ENCODE results near the gene PXMP2. TPM values are rescaled to one million over a fixed set of nuclear protein-coding genes. Genes with fewer than 3 reads are reported as not detected.

The PXMP2 gene
- total RNA-seq, 1 donor from 2014 or later: 15.0 TPM

GRCh38 chr12:132641811-132642650 is 45.4 kb upstream of the PXMP2 start:
- TF ChIP-seq, protein P1, sequence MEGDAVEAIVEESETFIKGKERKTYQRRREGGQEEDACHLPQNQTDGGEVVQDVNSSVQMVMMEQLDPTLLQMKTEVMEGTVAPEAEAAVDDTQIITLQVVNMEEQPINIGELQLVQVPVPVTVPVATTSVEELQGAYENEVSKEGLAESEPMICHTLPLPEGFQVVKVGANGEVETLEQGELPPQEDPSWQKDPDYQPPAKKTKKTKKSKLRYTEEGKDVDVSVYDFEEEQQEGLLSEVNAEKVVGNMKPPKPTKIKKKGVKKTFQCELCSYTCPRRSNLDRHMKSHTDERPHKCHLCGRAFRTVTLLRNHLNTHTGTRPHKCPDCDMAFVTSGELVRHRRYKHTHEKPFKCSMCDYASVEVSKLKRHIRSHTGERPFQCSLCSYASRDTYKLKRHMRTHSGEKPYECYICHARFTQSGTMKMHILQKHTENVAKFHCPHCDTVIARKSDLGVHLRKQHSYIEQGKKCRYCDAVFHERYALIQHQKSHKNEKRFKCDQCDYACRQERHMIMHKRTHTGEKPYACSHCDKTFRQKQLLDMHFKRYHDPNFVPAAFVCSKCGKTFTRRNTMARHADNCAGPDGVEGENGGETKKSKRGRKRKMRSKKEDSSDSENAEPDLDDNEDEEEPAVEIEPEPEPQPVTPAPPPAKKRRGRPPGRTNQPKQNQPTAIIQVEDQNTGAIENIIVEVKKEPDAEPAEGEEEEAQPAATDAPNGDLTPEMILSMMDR (IDR thresholded peaks at IDR 0.05): no peak
- TF ChIP-seq POLR2A (IDR thresholded peaks at IDR 0.05): no peak
- no peak for TF ChIP-seq POLR2AphosphoS5 (IDR thresholded peaks at IDR 0.05; ENCODE audit: insufficient read depth in 1 of 2, low read depth in 1 of 2)

GRCh38 chr12:132642846-132643835 is 44.2 kb upstream of the PXMP2 start:
- Histone ChIP-seq H3K36me3 (peaks cover 0 to 44% of the 10 kb centered on the region in 2 donors), H3K27ac (no peak overlapping the region), H3K27me3 (no peaks in the 10 kb centered on the region), H3K9me3 (no peaks in the 10 kb centered on the region), H3K4me1 (no peaks in the 10 kb centered on the region), H3K4me3 (no peak overlapping the region)
- no peak for DNase-seq (ENCODE audit: extremely low spot score in 2 of 2)
- intact Hi-C loops (cut with DNase I): no loop called here
- TF ChIP-seq, protein P1 (IDR thresholded peaks at IDR 0.05): no peak
- TF ChIP-seq POLR2A (IDR thresholded peaks at IDR 0.05) (no peak), POLR2AphosphoS5 (IDR thresholded peaks at IDR 0.05; ENCODE audit: insufficient read depth in 1 of 2, low read depth in 1 of 2) (no peak)

More at GRCh38 chr12:132641811-132642650, 45.4 kb upstream of the PXMP2 start:
- intact Hi-C loops (cut with DNase I): no loop called here
- DNase-seq (ENCODE audit: extremely low spot score in 2 of 2): no peak
- Histone ChIP-seq H3K36me3 (peaks cover 0 to 46% of the 10 kb centered on the region in 2 donors), H3K27ac (no peak overlapping the region), H3K9me3 (no peaks in the 10 kb centered on the region), H3K4me1 (no peaks in the 10 kb centered on the region), H3K27me3 (no peaks in the 10 kb centered on the region), H3K4me3 (no peak overlapping the region)

DNA sequence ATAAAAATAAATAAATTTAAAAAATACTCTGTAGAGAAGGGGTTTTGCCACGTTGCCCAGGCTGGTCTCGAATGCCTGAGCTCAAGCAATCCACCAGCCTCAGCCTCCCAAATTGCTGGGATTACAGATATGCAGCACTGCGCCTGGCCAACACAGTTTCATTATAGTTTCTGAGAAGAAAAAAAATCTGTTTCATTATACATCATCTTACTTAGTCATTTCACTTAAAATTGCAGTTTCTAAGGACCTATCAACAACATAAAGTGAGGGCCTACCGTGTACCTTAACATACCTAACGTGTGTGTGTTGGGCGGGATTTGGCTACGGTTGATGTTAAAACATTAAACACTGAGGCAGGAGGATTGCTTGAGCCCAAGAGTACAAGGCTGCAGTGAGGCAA is 40.5 kb upstream of the PXMP2 start:
- intact Hi-C loops (cut with DNase I): no loop called here
- DNase-seq (ENCODE audit: extremely low spot score in 2 of 2): no peak
- no peaks in the 10 kb centered on the region for H3K27me3 ChIP-seq
- H3K9me3 ChIP-seq: no peaks in the 10 kb centered on the region
- no peaks in the 10 kb centered on the region for H3K4me1 ChIP-seq
- no peak overlapping the region for H3K27ac ChIP-seq
- no peak overlapping the region for H3K4me3 ChIP-seq
- peaks cover 0 to 52% of the 10 kb centered on the region in 2 donors for H3K36me3 ChIP-seq
- TF ChIP-seq POLR2A (IDR thresholded peaks at IDR 0.05) (no peak), POLR2AphosphoS5 (IDR thresholded peaks at IDR 0.05; ENCODE audit: insufficient read depth in 1 of 2, low read depth in 1 of 2) (no peak)
- TF ChIP-seq, protein P1 (IDR thresholded peaks at IDR 0.05): no peak

DNA sequence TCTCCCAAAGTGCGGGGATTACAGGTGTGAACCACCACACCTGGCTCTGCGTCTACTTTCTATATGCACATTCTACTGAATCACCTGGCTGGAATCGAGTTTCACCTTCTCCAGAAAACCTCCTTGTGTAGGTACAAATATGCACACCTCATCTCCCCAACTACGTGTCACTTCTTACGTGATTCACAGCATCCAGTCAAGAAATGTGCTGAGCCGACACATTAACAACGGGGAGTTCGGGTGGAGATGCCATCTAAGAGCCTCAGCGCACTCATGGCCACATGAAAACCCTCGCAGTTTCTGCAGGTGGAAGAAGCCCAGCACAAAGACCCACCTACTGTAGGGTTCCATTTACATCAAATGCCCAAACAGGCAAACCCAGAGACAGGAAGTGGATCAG is 39.5 kb upstream of the PXMP2 start:
- H3K4me3 ChIP-seq: no peak overlapping the region
- no peak overlapping the region for H3K27ac ChIP-seq
- no peaks in the 10 kb centered on the region for H3K9me3 ChIP-seq
- peaks cover 0 to 49% of the 10 kb centered on the region in 2 donors for H3K36me3 ChIP-seq
- intact Hi-C loops (cut with DNase I): no loop called here
- no peak for TF ChIP-seq POLR2A (IDR thresholded peaks at IDR 0.05)
- TF ChIP-seq POLR2AphosphoS5 (IDR thresholded peaks at IDR 0.05; ENCODE audit: insufficient read depth in 1 of 2, low read depth in 1 of 2): no peak
- TF ChIP-seq, protein P1 (IDR thresholded peaks at IDR 0.05): no peak
- no peaks in the 10 kb centered on the region for H3K4me1 ChIP-seq
- no peak for DNase-seq (ENCODE audit: extremely low spot score in 2 of 2)
- no peaks in the 10 kb centered on the region for H3K27me3 ChIP-seq
